Sciatic nerve (tissue), 2 donors: ENCODE measurements around the gene PGD. TPM values are rescaled to one million over a fixed set of nuclear protein-coding genes. Genes with fewer than 3 reads are reported as not detected.

Source experiments
- ATAC-seq: fragments of 200-7000 bp; cut with Tn5 transposase; one replicate; pipeline ENCODE4 v1.9.1; 2020; ENCODE audit warnings: mild to moderate bottlenecking, moderate library complexity
- DNase-seq: peaks from one replicate; pipeline ENCODE4 v3.0.0-alpha.2; 2020; ENCODE audit warnings: low spot score
- intact Hi-C: fragments of 100-400 bp; cut with DNase I; formaldehyde crosslinking; loops from one replicate; pipeline ENCODE4 v1.14.2; 2022
- total RNA-seq: library from RNA; stranded (reverse); fragmentation: NEBNext Ultra II Directional; extraction: Animal tissue kit (Norgen Biotek cat#: 25700); gene quantifications from one replicate; pipeline ENCODE4 v1.2.1, GENCODE V29; 2021
- donor health status: DM: no; HTN: no; CAD: no.
- donor health status: DM: no; HTN: no; CAD: no.

PGD gene
- 70.4 TPM for total RNA-seq

DNA sequence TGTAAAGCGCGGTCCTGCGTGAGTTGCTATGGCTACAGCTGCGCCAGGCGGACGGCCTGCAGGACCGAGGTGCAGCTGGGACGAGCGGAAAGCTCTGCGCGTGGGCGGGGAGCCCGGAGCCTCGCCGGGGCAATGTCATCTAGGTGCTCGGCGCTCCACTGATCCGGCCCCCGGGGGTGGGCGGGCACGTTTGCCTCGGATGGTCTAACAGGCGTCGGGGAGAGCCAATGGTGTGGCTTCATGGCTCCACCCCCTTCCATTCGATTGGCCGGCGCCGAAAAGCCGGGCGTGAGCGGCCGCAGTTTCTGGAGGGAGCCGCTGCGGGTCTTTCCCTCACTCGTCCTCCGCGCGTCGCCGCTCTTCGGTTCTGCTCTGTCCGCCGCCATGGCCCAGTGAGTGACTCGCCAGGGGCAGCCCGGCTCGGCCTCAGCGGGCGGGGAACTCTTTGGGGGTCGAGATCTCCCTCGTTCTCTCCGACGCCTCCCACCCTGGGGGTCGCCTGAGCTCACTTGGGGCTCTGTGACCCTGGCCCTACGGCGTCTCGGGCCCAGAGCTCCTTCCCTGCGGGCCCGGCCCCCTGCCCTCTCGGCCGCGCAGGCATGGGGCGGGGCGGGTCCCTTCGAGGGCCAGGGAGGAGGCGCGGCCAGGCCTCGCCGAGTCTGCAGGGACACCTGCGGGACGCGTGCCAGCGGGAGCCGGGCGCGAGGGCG, at the start of gene PGD:
Gene PGD, plus strand, starts transcription at position 331 of the 710 bp plus-strand sequence. Its CDS starts 54 bp downstream, at position 385.
- ATAC-seq (peak; percentile 99), DNase-seq (peak; percentile 98)
- intact Hi-C loops = no loop called here

DNA sequence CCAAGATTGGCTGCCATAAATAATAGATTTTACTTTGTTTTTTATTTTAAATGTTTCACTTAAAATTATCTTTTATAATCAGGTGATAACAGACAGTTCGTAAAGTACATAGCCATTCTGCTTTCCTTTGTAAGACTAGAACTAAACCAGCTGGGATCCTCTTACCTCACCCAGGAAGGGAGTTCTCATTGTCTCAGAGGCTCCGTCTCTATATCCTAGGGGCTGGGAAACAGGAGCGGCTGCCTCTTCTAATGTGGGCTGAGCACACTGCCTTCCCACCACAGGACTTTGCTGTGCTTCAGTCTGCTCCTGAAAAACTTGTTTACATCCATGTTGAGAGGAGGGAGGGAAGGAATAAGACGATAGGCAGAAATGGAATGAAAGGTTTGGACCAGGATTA, 45.6 kb upstream of the PGD start:
- intact Hi-C loops = no loop called here
- peak; percentile 36 for ATAC-seq
- DNase-seq = no peak

DNA sequence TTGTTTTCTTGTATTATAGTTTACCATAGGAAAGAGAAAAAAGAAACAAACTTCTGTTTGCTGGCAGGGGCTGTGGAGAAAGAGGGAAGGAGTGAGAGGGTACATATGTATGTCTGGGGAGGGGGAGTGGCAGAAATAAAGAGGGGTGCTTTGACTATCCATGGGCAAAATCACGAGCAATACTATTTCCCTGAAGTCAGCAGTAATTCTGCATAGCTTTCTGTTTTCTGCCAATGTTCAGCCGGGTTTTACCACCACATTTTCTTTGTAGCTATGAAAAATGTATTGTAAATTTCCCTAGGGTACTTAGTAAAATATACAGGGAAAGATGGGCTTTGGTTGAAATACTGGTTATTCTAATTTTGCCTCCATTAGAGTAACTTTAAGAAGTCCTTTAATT, 45.2 kb upstream of the PGD start:
- intact Hi-C loops = no loop called here
- ATAC-seq (no peak), DNase-seq (no peak)

DNA sequence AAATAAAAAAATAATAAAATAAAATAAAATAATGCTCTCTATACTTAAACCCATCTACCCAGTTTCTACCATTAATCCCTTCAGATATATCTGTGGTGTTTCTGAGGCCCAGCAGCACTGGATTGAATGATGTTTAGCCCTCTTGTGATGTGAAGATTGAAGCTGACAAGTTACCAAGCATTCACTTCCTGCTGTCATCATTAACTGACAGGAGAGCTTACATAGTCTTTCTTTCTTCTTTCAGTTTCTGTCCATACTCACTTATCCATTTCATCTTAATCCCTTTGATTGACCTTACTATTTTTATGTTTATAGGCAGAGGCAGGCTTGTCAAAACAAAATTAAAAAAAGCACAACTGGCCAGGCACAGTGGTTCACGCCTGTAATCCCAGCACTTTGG, 38.8 kb upstream of the PGD start:
- intact Hi-C loops = no loop called here
- ATAC-seq (no peak), DNase-seq (no peak)

DNA sequence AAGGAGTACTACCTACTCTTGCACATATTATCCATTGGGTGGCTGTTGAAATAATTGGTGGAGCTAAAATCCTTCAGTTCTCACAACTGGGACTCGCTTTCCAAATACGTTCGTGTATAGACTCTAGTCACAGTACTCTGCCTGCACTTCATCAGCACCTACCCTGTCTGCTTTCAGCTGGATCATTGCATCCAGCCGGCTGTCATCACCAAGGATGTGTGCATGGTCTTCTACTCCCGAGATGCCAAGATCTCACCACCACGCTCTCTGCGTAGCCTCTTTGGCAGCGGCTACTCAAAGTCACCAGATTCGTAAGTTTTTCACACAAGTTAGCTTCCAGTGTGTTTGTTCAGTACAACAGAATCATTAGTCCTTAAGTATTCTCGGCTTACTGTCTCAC, 37.3 kb upstream of the PGD start:
- no peak for ATAC-seq
- DNase-seq = no peak
- intact Hi-C loops = no loop called here

DNA sequence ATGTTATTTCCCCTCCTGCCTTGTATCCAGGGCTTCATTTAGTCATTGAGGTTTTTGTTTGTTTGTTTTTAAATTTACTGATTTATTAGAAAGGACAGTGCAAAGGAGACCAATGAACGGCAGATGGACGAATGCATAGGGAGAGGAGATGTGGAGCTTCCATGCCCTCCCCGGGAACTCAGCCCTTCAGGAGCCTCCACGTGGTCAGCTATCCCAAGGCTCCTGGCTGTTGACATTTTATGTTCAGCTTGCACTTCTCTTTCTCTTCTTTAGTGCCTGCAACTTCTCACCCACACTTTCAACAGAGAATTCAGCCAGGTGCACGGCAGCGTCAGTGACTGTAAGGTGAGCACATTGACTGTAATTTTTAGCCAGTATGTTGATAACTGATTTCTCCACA, 30.7 kb upstream of the PGD start:
- ATAC-seq (no peak), DNase-seq (no peak)
- intact Hi-C loops = no loop called here

DNA sequence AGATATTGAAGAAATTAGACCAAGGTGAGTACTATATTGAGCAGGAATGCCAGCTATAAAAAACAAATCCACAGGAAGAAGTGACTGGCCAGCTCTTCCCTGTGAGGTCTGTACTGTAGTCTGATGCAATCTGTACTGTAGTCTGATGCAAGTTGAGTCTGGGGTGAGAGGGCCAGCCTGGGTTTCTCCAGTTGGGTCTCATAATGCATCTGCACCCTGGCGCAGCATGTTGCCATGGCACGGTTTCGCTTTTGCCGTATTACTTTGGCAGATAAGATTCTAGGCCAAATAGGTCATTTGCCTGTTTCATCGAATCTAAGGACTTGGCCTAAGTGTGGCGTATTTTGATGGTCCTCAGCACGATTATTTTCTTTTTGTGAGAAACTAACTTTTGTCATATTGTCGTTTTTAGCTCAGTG, 24.4 kb upstream of the PGD start:
- no peak for ATAC-seq
- intact Hi-C loops = no loop called here
- no peak for DNase-seq

DNA sequence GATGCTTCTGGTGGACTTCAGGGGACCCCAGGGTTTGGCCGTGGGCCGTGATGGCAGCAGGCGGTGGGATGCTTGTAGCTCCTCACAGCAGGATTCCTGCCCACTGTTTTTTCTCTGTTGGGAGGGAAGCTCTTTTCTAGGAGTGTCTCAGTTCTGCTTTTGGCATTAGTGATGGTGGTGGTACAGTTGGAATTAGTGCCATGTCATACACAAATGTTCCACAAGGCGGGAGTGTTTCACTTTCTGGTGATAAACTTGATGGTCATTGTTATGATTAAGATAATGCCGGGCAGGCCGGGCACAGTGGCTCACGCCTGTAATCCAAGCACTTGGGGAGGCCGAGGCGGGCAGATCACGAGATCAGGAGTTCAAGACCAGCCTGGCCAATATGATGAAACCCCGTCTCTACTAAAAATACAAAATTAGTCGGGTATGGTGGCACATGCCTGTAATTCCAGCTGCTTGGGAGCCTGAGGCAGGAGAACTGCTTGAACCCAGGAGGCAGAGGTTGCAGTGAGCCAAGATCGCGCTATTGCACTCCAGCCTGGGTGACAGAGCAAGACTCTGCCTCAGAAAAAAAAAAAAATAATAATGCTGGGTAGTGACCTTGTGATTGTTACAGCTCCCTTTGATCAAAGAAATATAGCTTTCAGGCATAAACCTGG, 21.4 kb upstream of the PGD start:
- intact Hi-C loops = loop anchor here (5.0 kb wide), 1 partner anchor 50 kb away; no protein-coding TSS in a partner anchor
- peak; percentile 83 for DNase-seq
- ATAC-seq = peak; percentile 82

DNA sequence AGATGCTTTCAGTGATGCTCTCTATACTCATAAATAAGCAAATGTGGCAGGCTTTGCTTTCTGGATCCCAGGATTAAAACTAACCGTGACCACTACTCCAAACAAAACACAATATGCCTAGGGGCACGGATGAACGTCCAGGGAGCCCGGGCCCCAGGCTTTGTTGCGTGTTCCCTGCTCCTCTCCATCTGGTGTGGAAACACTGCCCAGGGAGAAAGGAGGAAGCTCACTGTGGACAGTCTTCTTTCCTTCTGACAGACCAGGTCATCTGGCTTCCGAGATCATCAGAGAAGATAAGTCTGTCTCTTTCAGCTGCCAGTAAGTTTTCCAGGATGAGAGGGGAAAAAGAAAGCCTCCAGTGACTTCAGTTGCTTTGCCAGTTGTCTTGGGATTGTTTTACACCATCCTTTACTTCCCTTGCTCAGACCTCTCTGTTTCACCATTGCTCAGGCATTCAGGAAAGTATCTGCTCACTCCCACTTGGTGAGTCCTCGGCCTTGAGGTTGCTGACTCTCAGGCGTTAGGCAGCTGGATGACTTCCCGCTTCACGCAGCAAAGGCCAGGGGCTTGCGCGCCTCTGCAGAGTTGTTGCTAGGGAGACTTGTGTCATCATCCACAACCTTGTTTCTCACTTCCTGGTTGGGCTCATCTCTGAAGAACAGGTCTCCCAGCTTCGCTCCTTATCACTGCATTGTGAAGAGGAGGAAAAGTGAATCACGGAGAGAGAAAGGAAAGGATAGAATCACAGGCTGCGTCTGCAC, 20.6 kb upstream of the PGD start:
- intact Hi-C loops = loop anchor here (5.0 kb wide), 1 partner anchor 49 kb away; no protein-coding TSS in a partner anchor
- ATAC-seq (peak; percentile 70), DNase-seq (no peak)

DNA sequence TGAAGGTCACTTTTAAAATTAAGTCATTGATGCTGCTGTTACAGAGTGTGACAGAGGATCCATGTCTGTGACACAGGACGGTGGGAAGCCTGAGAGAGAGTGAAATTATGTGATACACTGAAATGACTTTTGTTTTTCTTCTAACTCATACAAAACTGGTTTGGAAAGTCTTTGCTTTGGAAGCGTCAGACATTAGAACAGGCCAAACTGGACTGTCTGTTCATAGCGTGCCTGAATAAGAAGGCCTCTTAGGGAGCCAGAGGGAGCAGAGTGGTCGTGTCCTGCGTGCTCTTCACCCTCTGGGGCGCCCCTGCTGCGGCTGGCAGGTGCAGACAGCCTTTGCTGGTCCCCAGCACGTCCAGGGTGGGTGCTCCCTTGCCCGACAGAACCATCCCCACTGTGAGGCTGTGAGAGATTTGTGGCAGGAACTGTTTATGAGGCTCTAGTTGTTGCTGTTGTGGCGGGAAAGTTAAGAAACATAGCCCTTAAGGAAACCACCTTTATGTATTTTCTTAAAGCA, 19.7 kb upstream of the PGD start:
- intact Hi-C loops = loop anchor here (5.0 kb wide), 1 partner anchor 48 kb away; no protein-coding TSS in a partner anchor
- DNase-seq (no peak), ATAC-seq (no peak)

DNA sequence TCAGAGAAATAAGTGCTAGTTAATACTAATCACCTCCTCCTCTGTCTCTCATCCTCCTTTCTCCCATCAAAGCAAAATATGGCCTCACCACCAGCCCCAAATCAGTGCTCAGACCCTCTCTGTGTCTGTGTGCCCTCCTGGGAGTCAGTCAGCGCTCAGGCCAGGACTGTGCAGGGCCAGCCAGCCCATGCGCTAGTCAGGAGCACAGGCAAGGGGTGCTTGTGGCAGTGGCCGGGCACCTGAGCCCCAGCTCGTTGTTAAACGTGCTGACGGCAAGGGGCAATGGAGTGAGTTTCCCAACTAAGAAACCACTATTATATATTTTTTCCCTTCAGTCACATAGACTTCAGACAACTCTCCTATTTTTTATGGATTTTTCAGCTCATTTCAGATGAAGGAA, 19.2 kb upstream of the PGD start:
- ATAC-seq (no peak), DNase-seq (no peak)
- intact Hi-C loops = loop anchor here (5.0 kb wide), 1 partner anchor 48 kb away; no protein-coding TSS in a partner anchor

DNA sequence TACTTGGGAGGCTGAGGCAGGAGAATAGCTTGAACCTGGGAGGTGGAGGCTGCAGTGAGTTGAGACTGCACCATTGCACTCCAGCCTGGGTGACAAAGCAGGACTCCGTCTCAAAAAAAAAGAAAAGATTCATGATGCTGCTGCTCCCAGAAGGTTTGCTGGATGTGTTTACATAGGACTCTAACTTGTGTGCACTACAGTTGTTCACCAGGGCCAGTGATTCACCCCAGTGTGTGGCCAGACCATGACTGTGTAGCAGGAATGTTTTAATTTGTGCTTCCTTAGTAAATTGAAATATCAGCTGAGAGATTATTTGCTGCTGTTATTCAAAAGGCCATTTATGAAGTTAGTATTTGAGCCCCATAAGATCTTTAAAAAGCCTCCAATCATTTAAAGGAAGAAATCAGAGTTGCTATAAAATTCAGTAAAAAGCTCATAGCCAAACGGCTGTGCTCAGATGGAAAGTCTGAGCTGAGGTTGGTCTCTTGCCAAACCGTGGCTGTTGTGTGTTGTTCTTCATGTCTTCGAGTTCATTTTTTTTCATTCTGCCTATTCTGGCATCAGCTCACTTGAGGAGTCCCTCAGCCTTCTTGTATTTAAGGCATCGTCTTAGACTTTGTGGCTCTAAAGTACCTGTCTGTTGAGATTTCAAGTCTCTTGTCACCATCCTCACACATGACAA, 18.1 kb upstream of the PGD start:
- DNase-seq (peak; percentile 74), ATAC-seq (peak; percentile 64)
- intact Hi-C loops = no loop called here

DNA sequence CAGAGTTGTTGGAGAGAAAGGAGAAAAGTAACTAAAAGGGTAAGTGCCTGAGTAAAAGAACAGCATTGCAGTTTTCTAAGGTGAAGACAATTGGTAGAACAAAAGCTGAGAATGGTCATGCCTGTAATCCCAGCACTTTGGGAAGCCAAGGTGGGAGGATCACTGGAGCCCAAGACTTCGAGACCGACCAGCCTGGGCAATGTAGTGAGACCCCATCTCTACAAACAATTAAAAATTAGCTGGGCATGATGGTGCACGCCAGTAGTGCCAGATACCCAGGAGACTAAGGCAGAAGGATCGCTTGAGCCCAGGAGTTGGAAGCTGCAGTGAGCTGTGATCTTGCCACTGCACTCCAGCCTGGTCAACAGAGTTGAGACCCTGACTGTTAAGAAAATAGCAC, 15.2 kb upstream of the PGD start:
- intact Hi-C loops = no loop called here
- ATAC-seq = no peak
- no peak for DNase-seq

DNA sequence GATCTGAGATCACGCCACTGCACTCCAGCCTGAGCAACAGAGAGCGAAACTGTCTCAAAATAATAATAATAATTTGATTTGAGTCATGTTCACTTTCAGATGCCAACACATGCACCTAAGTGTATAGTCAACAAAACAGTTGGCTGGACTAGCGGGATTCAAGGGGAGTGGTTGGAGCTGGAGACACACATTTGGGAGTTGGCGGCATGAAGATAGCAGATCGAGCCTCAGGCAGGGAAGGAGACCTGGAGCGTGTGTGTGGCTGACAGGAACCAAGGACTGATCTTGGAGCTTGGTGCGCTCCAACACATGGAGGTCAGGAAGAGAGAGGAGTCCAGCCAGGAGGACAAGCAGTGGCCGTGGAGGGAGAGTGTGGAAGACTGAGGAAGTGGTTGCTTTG, 14.6 kb upstream of the PGD start:
- DNase-seq = no peak
- intact Hi-C loops = no loop called here
- ATAC-seq = no peak

DNA sequence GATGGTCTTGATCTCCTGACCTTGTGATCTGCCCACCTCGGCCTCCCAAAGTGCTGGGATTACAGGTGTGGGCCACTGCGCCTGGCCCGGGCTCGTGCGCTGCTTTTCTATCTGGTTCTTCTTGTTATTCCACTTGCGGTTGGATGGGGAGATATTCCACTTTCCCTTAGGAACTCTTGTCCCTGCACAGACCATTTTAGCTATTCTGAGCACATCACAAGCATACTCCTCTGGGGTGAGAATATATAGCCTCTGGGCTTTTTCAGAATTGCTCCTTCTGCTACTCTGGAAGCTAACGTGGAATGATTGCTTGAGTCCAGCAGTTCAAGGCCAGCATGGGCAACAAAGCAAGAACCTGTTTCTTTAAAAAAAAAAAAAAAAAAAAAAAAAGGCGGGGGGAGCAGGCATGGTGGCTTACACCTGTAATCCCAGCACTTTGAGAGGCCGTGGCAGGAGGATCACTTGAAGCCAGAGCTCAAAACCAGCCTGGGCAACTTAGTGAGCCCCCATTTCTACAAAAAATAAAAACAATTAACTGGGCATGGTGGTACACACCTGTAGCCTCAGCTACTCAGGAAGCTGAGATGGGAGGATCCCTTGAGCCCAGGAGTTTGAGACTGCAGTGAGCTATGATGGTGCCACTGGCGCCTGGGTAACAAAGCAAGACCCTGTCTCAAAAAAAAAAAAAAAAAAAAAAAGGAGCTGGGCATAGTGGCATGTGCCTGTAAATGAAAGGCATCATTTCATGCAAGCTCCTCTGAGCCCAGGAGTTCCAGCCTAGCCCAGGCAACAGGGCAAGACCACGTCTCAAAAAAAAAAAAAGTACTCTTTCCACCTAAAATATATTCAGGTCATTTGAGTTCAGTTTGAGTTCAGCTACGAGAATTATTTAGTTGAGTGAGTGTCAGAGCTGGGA, 11.8 kb upstream of the PGD start:
- ATAC-seq (no peak), DNase-seq (no peak)
- intact Hi-C loops = no loop called here

DNA sequence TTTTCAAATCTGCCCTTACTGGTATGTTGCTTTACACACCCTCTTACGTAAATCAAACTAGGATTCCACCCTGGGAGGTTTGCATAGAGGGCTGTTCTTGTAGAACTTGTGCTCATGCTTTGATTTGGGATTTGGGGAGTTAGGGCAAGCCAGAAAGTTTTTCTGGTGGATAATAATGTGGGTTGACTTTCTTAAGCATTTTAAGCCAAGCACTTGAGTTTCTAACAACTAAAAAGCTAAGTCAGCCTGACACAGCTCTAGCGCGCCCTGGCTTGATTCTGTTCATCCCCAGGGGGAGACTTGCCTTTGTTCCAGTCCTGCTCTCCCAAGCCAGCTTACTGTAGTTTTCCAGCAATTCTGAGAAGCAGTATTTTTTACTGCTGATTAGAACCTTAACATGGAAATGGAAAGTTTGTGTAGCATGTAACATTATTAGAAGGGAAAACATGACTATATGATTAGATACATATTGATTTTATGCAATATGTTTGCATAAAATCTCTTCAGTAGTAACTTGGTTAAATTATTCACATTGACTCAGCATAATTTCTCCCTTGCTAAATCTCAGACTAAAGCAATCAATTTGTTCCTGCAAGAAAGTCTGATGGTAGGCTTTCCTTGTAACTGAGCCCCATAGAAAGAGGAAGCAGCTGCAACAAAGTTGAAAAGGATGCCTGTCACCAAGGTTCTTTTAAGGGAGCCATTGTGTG, 11.0 kb upstream of the PGD start:
- DNase-seq = peak; percentile 64
- ATAC-seq = peak; percentile 93
- intact Hi-C loops = no loop called here

DNA sequence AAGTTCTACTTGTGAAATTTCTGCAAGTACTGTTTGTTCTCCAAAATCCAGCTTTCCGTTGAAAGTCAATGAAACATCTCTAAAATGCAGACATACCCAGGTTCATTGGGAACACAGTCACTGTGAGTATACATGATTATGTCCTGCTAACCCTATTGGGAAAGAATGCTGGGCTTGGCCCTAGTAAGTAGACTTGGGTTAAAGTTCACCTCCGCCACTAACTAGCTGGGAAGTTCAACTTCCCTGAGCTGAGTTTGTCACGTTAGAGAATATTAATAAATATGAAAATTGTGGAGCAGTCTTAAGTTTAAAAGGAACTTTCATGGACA, 10.5 kb upstream of the PGD start:
- peak; percentile 20 for ATAC-seq
- intact Hi-C loops = no loop called here

More for the DNA sequence above, 10.5 kb upstream of the PGD start:
- DNase-seq = no peak
